NCI-H1417 treated with DMSO at 0.1 percent for 48 hours (cell line): ENCODE measurements around the gene HPX.

Experiments used
- DNase-seq: peaks from one replicate; lab custom pipeline; 2025; lab: John Stamatoyannopoulos, UW

The HPX gene

GRCh38 chr11:6458352-6459098 is 17.7 kb upstream of the HPX start:
- no peak for DNase-seq

GRCh38 chr11:6457581-6458320 is 17.0 kb upstream of the HPX start:
- DNase-seq = no peak

GRCh38 chr11:6456361-6457073 is 15.7 kb upstream of the HPX start:
- DNase-seq = no peak

GRCh38 chr11:6455070-6455469 is 14.3 kb upstream of the HPX start:
- no peak for DNase-seq

GRCh38 chr11:6453152-6453551 is 12.4 kb upstream of the HPX start:
- no peak for DNase-seq

GRCh38 chr11:6452219-6452618 is 11.4 kb upstream of the HPX start:
- DNase-seq = no peak

- no peak for DNase-seq
These were observed 7.8 kb upstream of the HPX start for GRCh38 chr11:6448574-6448973.

GRCh38 chr11:6443269-6444003 is 2.6 kb upstream of the HPX start:
- no peak for DNase-seq

- DNase-seq = no peak
These were observed 1.7 kb upstream of the HPX start for GRCh38 chr11:6442441-6442840.

- DNase-seq = no peak
These were observed 1.7 kb downstream of the HPX start for GRCh38 chr11:6438979-6439571.

- DNase-seq = no peak
These were observed 2.8 kb downstream of the HPX start for GRCh38 chr11:6437993-6438392.

- DNase-seq = no peak
These were observed 3.4 kb downstream of the HPX start for GRCh38 chr11:6437423-6437822.

GRCh38 chr11:6433998-6434660 is 6.7 kb downstream of the HPX start:
- no peak for DNase-seq

GRCh38 chr11:6431861-6432260 is 8.9 kb downstream of the HPX start:
- DNase-seq = no peak

GRCh38 chr11:6427516-6427915 is 13.3 kb downstream of the HPX start:
- DNase-seq = no peak

GRCh38 chr11:6420677-6421076 is 20.1 kb downstream of the HPX start:
- no peak for DNase-seq

- DNase-seq = no peak
These were observed 21.7 kb downstream of the HPX start, which contains the start of gene APBB1 for GRCh38 chr11:6419009-6419631. TSS of gene APBB1 (minus strand) at chr11:6419094. CDS start at chr11:6411347, 7,747 bp downstream.

GRCh38 chr11:6418557-6419008 is 22.2 kb downstream of the HPX start:
- no peak for DNase-seq

- no peak for DNase-seq
These were observed 22.8 kb downstream of the HPX start for GRCh38 chr11:6417907-6418556.

- no peak for DNase-seq
These were observed 25.0 kb downstream of the HPX start for GRCh38 chr11:6415797-6416196.
